WI38 (cell line): ENCODE data around the gene TMCC1.

Experiments
- H3K4me3 ChIP-seq: 2 replicates; pipeline ENCODE4 v1.5.1; 2011; ENCODE audit warnings: low read depth, mild to moderate bottlenecking, control low read depth, low read length
- TF ChIP-seq, protein P1 (sequence below): IDR thresholded peaks from 2 replicates; pipeline ENCODE4 v1.5.1; 2012; ENCODE audit warnings: low read depth, mild to moderate bottlenecking, control low read depth, low read length

Gene TMCC1

DNA sequence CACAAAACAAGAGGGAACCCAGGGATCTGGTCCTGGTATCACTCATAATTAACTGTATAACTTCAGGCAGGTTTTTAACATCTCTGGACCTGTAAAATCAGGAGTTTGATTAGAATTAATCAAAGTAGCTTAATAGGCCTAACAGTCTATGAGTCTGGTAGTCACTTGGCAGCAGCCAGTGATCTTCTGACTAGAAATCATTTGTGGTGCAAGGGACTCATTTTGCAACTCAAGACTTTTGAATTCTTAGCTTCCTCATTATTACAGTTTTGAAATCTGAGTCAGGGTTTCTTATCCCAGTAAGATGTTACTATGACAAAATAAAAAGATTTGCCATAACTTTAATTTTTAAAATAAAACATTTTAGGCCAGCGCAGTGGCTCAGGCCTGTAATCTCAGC is 70.8 kb downstream of the TMCC1 start:
- H3K4me3 ChIP-seq = no peak overlapping the region
- TF ChIP-seq, protein P1, sequence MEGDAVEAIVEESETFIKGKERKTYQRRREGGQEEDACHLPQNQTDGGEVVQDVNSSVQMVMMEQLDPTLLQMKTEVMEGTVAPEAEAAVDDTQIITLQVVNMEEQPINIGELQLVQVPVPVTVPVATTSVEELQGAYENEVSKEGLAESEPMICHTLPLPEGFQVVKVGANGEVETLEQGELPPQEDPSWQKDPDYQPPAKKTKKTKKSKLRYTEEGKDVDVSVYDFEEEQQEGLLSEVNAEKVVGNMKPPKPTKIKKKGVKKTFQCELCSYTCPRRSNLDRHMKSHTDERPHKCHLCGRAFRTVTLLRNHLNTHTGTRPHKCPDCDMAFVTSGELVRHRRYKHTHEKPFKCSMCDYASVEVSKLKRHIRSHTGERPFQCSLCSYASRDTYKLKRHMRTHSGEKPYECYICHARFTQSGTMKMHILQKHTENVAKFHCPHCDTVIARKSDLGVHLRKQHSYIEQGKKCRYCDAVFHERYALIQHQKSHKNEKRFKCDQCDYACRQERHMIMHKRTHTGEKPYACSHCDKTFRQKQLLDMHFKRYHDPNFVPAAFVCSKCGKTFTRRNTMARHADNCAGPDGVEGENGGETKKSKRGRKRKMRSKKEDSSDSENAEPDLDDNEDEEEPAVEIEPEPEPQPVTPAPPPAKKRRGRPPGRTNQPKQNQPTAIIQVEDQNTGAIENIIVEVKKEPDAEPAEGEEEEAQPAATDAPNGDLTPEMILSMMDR = no peak

DNA sequence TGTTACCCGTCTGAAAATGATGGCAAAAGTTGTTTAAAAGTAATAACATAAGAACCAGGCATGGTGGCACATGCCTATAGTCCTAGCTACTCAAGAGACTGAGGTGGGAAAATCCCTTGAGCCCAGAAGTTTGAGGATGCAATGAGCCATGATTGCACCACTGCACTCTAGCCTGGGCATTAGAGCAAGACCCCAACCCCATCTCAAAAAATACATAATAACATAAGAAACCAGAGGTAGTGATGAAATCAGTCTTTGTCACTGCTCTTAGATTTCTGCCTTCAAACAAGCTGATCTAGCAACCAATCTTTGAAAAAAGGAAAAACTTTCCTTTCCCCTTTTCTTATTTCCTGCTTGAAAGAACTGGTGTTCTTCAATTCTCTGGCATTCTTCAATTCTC is 71.3 kb downstream of the TMCC1 start:
- TF ChIP-seq, protein P1 = no peak
- no peak overlapping the region for H3K4me3 ChIP-seq

DNA sequence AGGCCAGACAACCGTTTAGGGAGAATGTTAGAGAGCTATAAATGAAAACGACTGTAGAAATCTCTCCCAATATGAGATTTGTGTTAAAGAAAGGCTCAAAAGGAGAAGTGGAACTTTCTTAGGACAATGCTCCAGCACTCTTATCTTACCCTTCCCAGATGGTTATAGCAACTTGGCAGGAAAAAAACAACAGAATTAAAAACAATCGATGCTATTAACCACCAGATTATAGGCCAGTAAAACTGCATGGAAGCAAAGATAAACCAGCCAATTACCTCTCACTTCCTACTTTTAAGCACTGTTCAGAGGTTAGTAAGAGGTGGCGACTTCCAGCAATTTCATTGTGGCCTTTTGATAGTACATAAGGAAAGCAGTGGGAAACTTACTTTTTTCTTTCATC is 72.9 kb downstream of the TMCC1 start:
- no peak overlapping the region for H3K4me3 ChIP-seq
- TF ChIP-seq, protein P1 = no peak

DNA sequence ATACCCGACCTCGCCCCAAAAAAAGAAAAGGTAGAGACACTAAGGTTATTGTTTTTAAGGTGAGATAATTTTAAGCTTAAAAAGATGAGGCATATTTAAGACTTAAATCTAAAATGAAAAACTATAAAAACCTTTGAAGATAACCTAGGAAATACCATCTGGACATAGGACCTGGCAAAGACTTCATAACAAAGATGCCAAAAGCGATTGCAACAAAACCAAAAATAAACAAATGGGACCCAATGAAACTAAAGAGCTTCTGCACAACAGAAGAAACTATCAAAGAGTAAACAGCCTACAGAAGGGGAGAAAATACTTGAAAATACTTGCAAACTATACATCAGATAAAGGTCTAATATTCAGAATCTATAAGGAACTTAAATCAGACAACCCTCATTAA is 80.9 kb downstream of the TMCC1 start:
- no peak overlapping the region for H3K4me3 ChIP-seq
- TF ChIP-seq, protein P1 = no peak

DNA sequence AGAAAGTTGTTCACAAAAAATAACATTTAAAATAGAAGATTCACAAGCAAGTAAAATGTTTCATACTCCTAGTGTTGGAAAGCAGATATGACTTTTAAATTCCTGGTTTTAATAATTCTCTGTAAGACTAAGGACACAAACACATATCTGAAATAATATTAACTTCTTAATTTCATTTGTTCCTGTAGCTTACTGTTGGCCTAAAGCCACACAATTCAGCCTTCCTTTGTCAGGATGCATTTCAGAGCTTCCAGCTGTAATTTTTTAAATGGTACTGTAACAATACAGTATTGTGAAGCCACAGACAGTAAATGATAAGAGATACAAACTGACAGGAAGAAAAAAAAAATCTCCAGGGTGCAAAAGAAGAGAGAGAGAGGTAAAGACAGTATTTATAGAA is 84.2 kb downstream of the TMCC1 start:
- TF ChIP-seq, protein P1 = no peak
- H3K4me3 ChIP-seq = no peak overlapping the region

DNA sequence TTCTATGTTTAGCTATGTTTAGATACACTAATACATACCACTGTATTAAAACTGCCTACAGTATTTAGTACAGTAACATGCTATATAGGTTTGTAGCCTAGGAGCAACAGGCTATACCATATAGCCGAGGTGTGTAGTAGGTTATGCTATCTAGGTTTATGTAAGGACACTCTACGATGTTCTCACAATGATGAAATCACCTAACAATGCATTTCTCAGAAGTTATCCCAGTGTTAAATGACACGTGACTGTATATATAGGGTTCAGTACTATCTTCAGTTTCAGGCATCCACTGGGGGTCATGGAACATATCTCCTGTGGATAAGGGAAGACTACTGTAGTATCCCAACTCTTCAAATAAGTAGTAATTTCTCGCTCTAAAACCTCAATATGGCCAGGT is 97.4 kb downstream of the TMCC1 start:
- TF ChIP-seq, protein P1 = no peak
- H3K4me3 ChIP-seq = no peak overlapping the region

DNA sequence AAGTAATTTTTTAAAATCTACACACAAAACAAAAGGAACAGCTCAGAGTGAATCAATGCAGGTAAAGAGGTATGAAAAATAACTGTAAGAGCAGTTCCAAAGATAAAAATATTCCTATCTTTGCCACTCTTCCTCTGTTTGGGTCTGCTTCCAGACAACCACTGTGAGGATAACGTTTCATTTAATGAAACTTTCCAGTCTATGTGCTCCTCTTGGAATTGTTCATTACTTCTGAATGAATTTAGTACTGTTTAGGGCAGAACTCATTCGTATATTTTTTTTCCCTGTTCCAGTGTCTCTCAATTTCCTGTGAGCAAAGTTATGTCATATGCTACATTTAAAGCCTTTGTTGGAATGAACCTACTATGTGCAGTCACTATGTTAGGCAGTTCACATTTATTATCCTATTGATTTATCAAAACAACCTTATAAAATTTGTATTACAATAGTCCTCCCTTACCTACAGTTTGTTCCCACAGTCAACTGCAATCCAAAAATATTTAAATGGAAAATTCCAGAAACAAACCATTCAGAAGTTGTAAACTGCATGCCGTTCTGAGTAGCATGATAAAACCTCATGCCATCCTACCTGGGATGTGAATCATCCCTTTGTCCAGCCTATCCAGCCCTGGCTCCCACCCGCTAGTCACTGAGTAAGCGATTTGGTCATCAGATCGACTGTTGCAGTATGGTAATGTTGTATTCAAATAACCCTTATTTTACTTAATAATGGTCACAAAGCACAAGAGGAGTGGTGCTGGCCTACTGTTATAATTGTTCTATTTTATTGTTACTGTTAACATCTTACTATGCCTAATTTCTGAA is 98.1 kb downstream of the TMCC1 start:
- H3K4me3 ChIP-seq = no peak overlapping the region
- TF ChIP-seq, protein P1 = no peak
